Activated CD4-positive, alpha-beta T cell treated with anti-CD3 and anti-CD28 coated beads for 4 hours (primary cell): ENCODE results near the gene TNFRSF11A.

Experiments
- DNase-seq, 2 donors: peaks; one replicate each; pipeline ENCODE4 v3.0.0-alpha.2; 2020

Gene TNFRSF11A

GRCh38 chr18:62384610-62385097 is 59.5 kb downstream of the TNFRSF11A start:
- DNase-seq: no peak

GRCh38 chr18:62386091-62386490 is 61.0 kb downstream of the TNFRSF11A start:
- no peak for DNase-seq

DNA sequence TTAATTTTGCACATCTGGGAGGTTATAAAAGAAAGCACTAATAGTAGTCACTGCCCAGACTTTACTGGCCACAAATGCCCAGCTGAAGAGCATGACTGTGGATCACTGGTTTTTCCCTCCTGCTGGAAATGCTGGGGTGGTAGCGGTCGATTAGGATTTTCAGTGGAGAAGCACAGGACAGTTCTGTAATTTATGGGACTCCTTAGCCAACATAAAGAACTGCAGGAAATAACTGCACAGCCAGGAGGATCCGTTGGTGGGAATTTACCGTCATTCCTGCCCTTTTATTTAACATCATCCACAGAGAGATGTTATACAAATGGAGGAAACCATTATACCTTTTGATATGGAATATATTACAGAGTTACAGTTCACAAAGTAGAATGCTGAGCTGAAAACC is 61.5 kb downstream of the TNFRSF11A start:
- no peak for DNase-seq

- no peak for DNase-seq
Observed at GRCh38 chr18:62387257-62387656, 62.1 kb downstream of the TNFRSF11A start.

DNA sequence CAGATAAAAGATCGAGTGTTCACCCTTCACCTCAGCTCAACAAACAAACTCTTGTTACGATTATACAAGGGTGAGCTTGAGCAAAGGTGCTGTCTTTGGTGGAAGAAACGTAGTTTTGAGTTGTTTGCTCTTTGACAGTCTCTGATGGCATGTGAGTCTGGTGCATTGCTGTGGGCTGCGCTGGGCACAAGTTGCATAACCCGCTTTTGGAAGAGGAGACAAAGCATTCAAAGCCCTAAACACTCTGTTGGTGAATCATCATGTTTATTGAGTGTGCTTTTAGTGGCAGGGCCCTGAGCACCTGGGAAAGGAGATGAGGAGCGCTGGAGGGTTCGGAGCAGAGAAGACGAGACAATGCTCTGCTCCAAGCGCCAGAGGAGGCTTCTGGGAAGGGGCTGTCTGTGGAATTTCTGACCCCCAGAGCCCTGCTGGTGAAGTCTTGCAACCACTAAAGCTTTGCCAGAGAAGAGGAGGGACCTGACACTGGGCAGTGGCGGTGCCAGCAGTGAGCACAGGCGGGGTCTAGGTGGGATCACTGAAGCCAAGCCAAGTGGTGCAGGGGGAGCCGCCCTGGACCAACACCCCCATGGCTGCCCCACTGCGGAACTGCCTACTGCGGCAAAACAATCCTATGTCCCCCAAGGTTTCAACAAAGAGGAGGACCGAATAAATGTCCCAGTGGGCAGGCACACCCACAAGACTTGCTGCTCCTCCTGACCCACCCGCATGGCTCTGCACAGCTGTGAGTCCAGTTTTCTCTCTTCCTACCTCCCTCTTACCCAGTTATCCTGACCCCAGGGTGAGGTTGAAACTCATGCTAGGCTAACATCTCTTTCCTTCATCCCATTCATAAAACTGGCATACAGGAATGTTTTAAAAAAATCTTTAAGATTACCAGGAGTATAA is 64.0 kb downstream of the TNFRSF11A start:
- no peak for DNase-seq

- DNase-seq: no peak
Observed at GRCh38 chr18:62389761-62390481, 64.8 kb downstream of the TNFRSF11A start.

GRCh38 chr18:62394006-62394763 is 69.1 kb downstream of the TNFRSF11A start:
- DNase-seq: no peak

- DNase-seq: no peak
Observed at GRCh38 chr18:62396381-62396780, 71.3 kb downstream of the TNFRSF11A start.

- no peak for DNase-seq
Observed at GRCh38 chr18:62396967-62397366, 71.9 kb downstream of the TNFRSF11A start.

GRCh38 chr18:62398291-62398690 is 73.2 kb downstream of the TNFRSF11A start:
- DNase-seq: no peak

GRCh38 chr18:62399276-62399675 is 74.2 kb downstream of the TNFRSF11A start:
- no peak for DNase-seq

GRCh38 chr18:62399781-62400308 is 74.7 kb downstream of the TNFRSF11A start:
- DNase-seq: no peak

DNA sequence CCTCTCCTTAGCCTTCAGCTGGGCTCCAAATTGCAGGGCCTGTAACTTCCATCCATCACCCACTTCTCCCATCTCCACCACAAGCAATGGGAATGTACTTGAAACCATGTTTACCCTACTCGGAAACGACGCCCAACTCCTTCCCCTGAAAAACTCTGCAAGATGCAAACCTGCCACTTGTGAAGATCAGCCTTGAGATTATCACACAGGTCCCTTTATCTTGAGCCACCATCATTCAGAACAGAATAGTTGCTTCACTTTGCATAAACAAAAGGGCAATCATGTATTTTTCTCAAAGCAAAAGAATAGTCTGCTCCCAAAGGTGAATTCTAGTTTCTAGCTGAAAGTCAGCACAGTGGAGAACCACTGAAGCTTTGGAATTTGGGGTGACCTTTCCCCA is 75.8 kb downstream of the TNFRSF11A start:
- no peak for DNase-seq

- DNase-seq: no peak
Observed at GRCh38 chr18:62402342-62402948, 77.3 kb downstream of the TNFRSF11A start.

- DNase-seq: no peak
Observed at GRCh38 chr18:62403120-62403519, 78.0 kb downstream of the TNFRSF11A start.

GRCh38 chr18:62404881-62405280 is 79.8 kb downstream of the TNFRSF11A start:
- no peak for DNase-seq

- DNase-seq: no peak
Observed at GRCh38 chr18:62407660-62408059, 82.5 kb downstream of the TNFRSF11A start.

- no peak for DNase-seq
Observed at GRCh38 chr18:62409821-62410220, 84.7 kb downstream of the TNFRSF11A start.

DNA sequence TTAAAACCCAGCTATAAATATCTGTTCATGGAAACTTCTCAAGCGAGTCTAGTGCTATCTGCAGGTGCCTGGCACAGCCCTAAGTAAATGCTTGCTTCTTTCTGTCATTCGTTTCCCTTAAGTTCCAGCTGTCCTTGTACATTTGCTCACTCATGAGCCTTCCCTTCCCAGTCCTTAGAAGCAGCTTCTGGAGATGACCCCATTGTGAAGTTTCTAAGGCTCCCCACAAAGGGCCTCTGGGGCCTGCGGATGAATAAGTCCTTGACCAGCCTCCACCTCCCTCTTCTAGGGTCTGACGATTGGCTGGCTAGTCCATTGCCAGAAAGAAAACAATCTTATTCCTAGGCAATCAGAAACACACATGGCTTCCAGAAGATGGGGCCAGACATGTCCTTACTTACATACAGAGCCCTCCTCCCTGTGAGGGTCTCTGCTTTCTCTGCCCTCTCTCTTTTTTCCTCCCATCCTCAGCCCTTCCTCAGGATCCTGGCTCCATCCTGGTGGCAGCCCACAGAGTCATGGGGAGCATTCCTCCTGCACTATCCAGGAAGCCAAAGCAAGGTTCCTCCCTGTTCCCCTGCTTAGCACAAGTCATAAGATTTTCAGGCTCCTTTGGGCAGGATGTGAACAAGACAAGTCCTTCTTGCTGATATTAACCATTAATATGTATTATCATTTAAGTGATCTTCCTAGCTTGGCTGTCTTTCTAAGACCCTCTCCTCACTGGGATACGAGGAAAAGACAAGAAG is 87.3 kb downstream of the TNFRSF11A start:
- no peak for DNase-seq

DNA sequence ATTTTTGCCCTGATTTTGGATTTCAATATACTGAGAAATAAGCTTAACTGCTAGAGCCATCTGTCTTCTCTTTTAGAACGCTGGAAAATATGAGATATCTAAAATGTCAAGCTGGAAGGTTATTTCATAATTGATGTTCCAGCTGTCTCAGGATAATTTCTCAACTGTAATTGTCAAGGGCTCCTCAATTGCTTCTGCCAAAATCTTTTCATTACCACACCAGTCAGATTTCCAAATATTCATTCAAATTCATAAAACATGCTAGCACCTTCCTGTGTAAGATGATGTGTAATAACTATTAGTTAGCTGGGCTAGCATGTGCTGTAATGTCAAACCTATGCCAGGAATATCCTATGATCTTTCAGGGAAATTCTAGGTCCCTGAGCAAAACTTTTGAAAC is 88.1 kb downstream of the TNFRSF11A start:
- DNase-seq: no peak

- DNase-seq: no peak
Observed at GRCh38 chr18:62418258-62418657, 93.1 kb downstream of the TNFRSF11A start.

GRCh38 chr18:62420151-62420512 is 95.0 kb downstream of the TNFRSF11A start:
- DNase-seq: peak; percentile 19 to 37
